Nephron progenitor cell (in vitro differentiated cells): ENCODE measurements around the gene STON1.

Experiments used
- DNase-seq: peaks from one replicate; pipeline ENCODE4 v3.0.0; 2021
- H3K27ac Mint-ChIP-seq: 2 replicates; pipeline ENCODE4 v1.8.0; 2021; ENCODE audit warnings: mild to moderate bottlenecking, moderate library complexity, mixed read lengths
- H3K27me3 Mint-ChIP-seq: 2 replicates; pipeline ENCODE4 v1.8.0; 2021; ENCODE audit warnings: mild to moderate bottlenecking, low read depth, mixed read lengths; ENCODE audit not compliant: poor library complexity
- H3K36me3 Mint-ChIP-seq: 2 replicates; pipeline ENCODE4 v1.8.0; 2021; ENCODE audit warnings: low read depth, mixed read lengths
- H3K4me1 Mint-ChIP-seq: 2 replicates; pipeline ENCODE4 v1.8.0; 2021; ENCODE audit warnings: mixed read lengths
- H3K4me3 Mint-ChIP-seq: 2 replicates; pipeline ENCODE4 v1.8.0; 2021; ENCODE audit warnings: mild to moderate bottlenecking, moderate library complexity, mixed read lengths
- H3K9me3 Mint-ChIP-seq: 2 replicates; pipeline ENCODE4 v1.8.0; 2021; ENCODE audit warnings: mild to moderate bottlenecking, moderate library complexity, mixed read lengths
- TF ChIP-seq, protein P1 (sequence below): fragments of 200-600 bp; sonication (generic); IDR thresholded peaks from 2 replicates; pipeline ENCODE4 v1.5.0; 2021; ENCODE audit warnings: antibody characterized with exemption

Gene STON1, protein sequence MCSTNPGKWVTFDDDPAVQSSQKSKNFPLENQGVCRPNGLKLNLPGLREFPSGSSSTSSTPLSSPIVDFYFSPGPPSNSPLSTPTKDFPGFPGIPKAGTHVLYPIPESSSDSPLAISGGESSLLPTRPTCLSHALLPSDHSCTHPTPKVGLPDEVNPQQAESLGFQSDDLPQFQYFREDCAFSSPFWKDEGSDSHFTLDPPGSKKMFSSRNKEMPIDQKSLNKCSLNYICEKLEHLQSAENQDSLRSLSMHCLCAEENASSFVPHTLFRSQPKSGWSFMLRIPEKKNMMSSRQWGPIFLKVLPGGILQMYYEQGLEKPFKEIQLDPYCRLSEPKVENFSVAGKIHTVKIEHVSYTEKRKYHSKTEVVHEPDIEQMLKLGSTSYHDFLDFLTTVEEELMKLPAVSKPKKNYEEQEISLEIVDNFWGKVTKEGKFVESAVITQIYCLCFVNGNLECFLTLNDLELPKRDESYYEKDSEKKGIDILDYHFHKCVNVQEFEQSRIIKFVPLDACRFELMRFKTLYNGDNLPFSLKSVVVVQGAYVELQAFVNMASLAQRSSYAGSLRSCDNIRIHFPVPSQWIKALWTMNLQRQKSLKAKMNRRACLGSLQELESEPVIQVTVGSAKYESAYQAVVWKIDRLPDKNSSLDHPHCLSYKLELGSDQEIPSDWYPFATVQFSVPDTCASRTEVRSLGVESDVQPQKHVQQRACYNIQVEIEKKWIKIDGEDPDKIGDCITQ

DNA sequence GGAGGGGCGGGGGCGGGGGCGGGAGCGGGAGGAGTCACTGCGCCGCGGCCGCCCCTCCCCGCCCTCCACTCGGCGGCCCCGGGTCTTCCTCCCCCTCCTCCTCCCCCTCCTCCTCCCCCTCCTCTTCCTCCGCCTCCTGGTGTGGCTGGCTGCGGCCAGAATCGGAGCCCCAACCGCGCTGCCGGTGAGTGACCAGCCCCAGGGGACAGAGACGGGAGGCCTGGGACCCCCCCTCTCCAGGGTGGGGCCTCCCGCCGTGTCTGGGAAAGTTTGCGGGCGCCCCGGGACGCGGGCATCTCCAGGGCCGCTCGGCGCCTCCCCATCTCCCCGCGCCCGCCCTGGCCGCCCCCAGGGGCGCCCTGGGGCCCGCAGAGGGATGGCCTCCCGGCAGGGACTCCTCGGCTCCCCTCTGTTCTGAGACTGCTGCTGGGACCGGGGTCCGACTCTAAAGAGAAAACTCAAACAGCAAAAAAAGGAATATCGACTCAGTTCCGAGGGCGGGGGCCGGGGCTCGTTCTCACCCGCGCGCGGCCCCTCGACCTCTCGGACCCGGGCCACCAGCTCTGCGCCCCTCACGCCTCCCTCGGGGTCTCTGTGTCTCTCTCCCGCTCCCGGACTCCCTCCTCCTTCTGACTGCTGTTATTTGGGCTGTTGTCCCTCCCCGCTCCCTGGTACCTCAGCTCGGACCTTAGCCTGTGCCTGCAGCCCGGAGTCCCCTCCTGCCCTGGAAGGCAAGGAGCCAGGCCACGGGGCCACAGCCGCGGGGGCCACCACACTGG lies at the start of gene STON1:
Gene STON1, plus strand, starts transcription at position 122 of the 779 bp plus-strand sequence. CDS start 50,480 bp downstream, outside the sequence.
- Mint-ChIP-seq H3K4me3 (peak within 1 kb of the TSS; percentile 94), H3K36me3 (peaks cover 8% of the 10 kb centered on the region), H3K9me3 (no peaks in the 10 kb centered on the region), H3K4me1 (peaks cover 51% of the 10 kb centered on the region), H3K27me3 (peaks cover 5% of the 10 kb centered on the region), H3K27ac (peak within 1 kb of the TSS; percentile 88)
- DNase-seq, result peak; percentile 65
- TF ChIP-seq, protein P1, sequence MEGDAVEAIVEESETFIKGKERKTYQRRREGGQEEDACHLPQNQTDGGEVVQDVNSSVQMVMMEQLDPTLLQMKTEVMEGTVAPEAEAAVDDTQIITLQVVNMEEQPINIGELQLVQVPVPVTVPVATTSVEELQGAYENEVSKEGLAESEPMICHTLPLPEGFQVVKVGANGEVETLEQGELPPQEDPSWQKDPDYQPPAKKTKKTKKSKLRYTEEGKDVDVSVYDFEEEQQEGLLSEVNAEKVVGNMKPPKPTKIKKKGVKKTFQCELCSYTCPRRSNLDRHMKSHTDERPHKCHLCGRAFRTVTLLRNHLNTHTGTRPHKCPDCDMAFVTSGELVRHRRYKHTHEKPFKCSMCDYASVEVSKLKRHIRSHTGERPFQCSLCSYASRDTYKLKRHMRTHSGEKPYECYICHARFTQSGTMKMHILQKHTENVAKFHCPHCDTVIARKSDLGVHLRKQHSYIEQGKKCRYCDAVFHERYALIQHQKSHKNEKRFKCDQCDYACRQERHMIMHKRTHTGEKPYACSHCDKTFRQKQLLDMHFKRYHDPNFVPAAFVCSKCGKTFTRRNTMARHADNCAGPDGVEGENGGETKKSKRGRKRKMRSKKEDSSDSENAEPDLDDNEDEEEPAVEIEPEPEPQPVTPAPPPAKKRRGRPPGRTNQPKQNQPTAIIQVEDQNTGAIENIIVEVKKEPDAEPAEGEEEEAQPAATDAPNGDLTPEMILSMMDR, result peak; percentile 17

DNA sequence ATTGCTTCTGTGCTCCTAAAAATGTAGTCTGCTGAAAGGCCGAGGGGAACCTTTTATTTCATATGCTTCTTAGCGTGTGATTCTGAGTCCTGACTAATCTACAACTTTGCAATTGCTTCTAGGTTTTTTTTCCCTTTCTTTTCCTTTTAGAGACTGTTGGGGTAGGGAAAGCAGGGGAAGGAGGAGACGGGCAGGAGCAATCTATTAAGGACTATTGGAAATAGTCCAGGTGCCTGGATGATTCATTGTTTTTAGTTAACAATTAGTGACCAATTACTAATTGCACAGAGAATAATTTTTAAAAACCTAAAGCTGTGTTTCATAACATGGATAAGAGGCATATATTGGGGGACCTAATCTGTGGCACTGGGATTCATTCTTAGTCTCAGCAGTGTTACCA lies 49.4 kb upstream of the STON1 start:
- DNase-seq, result no peak
- TF ChIP-seq, protein P1, result no peak
- H3K4me3 Mint-ChIP-seq, result no peak overlapping the region
- no peaks in the 10 kb centered on the region for H3K27me3 Mint-ChIP-seq
- peak overlapping the region; percentile 72 for H3K27ac Mint-ChIP-seq
- no peaks in the 10 kb centered on the region for H3K9me3 Mint-ChIP-seq
- H3K36me3 Mint-ChIP-seq, result peaks cover 48% of the 10 kb centered on the region
- peaks cover 6% of the 10 kb centered on the region for H3K4me1 Mint-ChIP-seq

DNA sequence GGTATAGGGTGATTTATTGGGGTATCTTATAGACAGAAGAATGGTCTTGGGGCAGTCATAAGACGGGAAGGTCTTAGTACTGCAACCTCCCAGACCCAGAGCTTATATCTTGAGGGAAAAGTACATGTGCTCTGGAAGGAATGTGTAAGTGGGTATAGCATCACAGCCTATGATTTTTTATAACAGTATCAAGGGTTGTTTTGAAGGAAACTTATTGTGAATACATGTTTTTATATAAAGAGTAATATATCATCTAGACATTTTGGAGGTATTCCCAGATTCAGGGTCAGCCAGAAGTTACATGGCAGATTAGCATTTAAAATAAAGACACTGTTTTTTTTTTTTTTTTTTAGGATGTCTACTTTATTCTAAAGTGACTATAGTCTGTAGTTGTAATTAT lies 47.6 kb upstream of the STON1 start:
- TF ChIP-seq, protein P1, result no peak
- H3K4me1 Mint-ChIP-seq, result peaks cover 6% of the 10 kb centered on the region
- no peaks in the 10 kb centered on the region for H3K27me3 Mint-ChIP-seq
- H3K9me3 Mint-ChIP-seq, result no peaks in the 10 kb centered on the region
- no peak overlapping the region for H3K27ac Mint-ChIP-seq
- peaks cover 44% of the 10 kb centered on the region for H3K36me3 Mint-ChIP-seq
- no peak overlapping the region for H3K4me3 Mint-ChIP-seq
- DNase-seq, result no peak

DNA sequence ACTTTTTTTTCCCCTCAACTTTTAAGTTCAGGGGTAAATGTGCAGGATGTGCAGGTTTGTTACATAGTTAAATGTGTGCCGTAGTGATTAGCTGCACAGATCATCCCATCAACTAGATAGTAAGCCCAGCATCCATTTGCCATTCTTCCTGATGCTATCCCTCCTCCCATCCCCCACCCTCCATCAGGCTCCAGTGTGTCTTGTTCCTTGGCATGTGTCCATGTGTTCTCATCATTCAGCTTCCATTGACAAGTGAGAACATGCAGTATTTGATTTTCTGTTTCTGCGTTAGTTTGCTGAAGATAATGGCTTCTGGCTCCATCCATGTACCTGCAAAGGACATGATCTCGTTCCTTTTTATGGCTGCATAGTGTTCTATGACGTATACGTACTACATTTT lies 47.2 kb upstream of the STON1 start:
- Mint-ChIP-seq H3K36me3 (peaks cover 40% of the 10 kb centered on the region), H3K27ac (no peak overlapping the region), H3K4me3 (no peak overlapping the region), H3K4me1 (peaks cover 6% of the 10 kb centered on the region), H3K9me3 (no peaks in the 10 kb centered on the region), H3K27me3 (no peaks in the 10 kb centered on the region)
- TF ChIP-seq, protein P1, result no peak
- DNase-seq, result no peak

DNA sequence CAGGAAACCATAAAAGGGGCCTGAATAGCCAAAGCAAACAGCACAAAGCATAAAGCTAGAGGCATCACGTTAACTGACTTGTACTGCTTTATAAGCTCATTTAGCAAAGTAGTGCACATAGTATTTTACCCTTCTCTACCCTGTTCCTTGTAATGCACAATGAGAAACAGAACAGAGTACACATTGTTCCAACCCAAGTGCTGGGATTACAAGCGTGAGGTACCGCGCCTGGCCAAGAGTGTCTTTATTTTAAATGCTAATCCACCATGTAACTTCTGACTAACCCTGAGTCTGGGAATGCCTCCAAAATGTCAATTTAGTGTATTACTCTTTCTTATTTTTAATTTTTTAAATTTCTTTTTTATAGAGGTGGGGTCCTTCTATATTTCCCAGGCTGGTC lies 46.4 kb upstream of the STON1 start:
- Mint-ChIP-seq H3K27me3 (no peaks in the 10 kb centered on the region), H3K4me3 (no peak overlapping the region), H3K9me3 (no peaks in the 10 kb centered on the region), H3K4me1 (peaks cover 6% of the 10 kb centered on the region), H3K27ac (no peak overlapping the region), H3K36me3 (peaks cover 42% of the 10 kb centered on the region)
- DNase-seq, result no peak
- TF ChIP-seq, protein P1, result no peak
